ENCODE results near the gene BST2. TPM values are rescaled to one million over a fixed set of nuclear protein-coding genes. Genes with fewer than 3 reads are reported as not detected.

BST2 gene
- total RNA-seq, 1 experiment from 2014 or later: 25.1 TPM

DNA sequence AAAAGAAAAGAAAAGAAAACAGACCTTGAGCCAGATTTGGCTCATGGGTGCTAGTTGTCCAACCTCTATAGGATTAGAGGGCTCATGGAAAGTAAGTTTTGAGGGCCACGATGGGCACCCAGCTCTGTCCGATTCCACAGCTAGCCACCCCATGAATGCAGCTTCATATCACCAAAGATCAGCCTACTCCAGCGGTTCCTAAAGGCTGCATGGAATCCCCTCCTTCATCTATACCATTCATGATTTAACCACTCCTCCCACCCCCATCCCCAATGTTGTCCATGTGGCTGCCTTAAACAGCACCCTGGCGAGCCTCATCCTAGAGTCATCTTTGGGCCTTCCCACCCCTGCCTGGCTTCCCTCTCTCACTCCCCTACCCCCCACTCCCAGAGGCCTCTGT lies 16.5 kb upstream of the BST2 start:
- in situ Hi-C loops (cut with HindIII; ENCODE audit: low pct_unique_long_range_greater_than_20kb, low sequenced_read_pairs): no loop called here
- DNase-seq (ENCODE audit: low read depth): no peak

DNA sequence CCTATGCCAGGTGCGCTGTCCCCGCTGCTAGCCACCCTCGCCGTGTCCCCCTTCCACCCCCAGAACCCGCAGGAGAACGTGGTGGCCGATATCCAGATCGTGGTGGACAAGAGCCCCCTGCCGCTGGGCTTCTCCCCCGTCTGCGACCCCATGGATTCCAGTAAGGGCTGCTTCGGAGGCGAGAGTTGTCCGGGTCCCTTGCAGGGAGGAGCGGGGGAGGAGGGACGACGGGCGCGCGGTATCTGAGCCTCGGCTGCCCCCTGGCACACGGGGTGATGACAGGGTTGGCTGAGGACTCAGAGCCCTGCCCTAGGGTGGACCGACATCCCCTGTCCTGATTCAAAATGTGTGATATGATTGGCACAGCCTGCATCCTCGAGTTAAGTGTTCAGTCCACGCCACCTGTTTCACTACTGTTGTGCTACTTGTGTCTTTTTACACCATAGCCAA lies 15.1 kb upstream of the BST2 start:
- peak; percentile 56 for DNase-seq (ENCODE audit: low read depth)
- in situ Hi-C loops (cut with HindIII; ENCODE audit: low pct_unique_long_range_greater_than_20kb, low sequenced_read_pairs): no loop called here

DNA sequence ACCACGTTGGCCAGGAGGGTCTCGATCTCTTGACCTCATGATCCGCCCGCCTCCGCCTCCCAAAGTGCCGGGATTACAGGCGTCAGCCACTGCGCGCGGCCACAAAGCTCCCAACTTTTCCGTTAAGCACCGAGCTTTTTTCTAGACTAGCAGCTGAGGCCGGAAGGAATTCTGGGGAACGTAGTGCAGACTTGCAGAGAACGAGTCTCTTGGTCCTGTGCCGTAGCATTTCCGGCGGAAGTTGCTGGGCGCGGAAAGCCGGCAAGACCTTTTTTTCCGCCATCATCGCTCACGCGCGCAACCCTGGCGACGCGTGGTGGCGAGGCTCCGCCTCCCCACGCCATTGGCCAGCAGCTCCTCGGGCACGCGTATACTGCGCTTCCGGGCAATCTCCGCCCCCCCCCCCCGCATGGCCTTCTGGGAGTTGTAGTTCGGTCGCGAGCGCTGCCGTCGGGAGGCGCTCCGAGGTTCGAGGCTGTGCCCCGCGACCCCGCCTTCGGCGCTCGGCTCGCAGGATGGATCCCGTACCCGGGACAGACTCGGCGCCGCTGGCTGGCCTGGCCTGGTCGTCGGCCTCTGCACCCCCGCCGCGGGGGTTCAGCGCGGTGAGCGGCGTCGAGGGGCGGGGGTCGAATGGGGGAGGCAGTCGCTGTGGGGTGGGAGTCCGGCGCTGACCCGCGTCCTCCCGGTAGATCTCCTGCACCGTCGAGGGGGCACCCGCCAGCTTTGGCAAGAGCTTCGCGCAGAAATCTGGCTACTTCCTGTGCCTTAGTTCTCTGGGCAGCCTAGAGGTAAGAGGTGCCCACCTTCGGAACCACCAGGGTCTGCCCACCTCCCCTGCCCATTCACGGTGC lies 14.4 kb upstream of the BST2 start, which contains the start of gene MVB12A:
Gene MVB12A, plus strand, starts transcription at position 427 of the 854 bp plus-strand sequence. Its CDS starts 89 bp downstream, at position 516.
- peak; percentile 99 for DNase-seq (ENCODE audit: low read depth)
- in situ Hi-C loops (cut with HindIII; ENCODE audit: low pct_unique_long_range_greater_than_20kb, low sequenced_read_pairs): no loop called here

DNA sequence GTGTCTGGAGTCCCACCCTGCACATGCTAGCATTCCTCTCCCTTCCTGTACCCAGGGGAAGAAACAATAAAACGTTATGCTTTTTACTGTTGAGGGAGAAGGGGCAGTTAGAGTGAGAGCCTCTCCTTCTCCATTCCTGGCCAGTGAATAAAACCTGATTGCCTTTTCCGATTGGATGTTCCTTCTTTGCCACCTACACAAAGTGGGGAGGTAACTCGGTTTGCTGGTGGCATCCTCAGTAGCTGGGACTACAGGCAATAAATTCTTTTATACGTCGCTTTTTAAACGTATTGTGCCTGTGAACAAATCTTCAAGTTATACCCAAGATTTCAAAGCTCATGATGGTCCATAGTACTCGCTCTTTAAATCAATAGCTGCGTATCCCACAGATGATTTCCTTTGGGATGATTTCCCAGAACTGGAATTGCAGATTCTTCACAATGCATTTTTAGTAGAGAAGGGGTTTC lies 13.8 kb upstream of the BST2 start:
- no peak for DNase-seq (ENCODE audit: low read depth)
- in situ Hi-C loops (cut with HindIII; ENCODE audit: low pct_unique_long_range_greater_than_20kb, low sequenced_read_pairs): no loop called here

DNA sequence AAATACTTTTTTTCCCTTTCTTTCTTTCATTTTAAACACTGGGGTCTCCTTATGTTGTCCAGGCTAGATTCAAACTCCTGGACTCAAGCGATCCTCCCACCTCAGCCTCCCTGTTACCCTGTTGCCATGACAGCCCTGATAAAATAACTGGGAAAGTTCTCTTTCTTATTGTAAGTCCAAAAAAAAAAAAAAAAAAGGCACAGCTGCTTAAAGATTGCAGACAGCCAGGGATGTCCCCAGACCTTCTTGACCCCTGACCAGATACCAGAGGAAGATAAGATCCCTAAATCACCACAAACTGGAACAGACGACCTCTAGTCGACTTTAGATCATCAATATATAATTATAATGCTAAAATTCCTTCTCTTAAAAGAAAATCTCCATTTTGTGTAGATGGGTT lies 13.3 kb upstream of the BST2 start:
- DNase-seq (ENCODE audit: low read depth): no peak
- in situ Hi-C loops (cut with HindIII; ENCODE audit: low pct_unique_long_range_greater_than_20kb, low sequenced_read_pairs): no loop called here

DNA sequence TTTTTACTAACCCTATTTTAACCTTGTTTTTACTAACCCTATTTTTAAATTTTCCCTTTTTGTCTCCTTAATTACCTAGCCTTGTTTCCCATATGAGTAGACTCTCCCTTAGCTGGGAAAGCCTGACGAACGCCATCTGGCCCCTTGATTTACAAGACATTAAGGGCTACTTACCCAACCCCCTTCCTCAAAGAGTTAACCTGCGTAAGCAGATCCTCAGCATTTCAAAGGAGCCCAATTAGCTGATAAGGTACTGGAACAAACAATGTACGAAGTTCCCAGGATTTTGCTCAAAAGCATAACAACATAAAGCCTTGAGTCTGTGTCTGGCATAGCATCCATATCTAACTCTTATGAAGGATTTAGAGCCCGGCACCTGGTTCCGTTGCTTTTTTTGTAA lies 9.7 kb upstream of the BST2 start:
- no peak for DNase-seq (ENCODE audit: low read depth)
- in situ Hi-C loops (cut with HindIII; ENCODE audit: low pct_unique_long_range_greater_than_20kb, low sequenced_read_pairs): no loop called here

DNA sequence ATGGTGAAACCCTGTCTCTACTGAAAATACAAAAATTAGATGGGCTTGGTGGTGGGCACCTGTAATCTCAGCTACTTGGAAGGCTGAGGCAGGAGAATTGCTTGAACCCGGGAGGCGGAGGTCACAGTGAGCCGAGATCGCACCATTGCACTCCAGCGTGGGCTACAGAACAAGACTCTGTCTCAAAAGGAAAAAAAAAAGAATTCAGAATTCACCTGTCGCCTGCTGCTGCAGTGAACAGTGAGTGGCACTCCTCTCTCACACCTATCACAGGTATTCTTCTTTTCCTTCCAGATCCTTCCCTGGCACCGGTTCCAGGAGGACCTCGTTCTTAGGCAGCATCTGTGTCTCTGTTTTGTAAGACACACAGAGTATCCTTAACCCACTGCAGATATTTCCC lies 8.7 kb upstream of the BST2 start:
- no peak for DNase-seq (ENCODE audit: low read depth)
- in situ Hi-C loops (cut with HindIII; ENCODE audit: low pct_unique_long_range_greater_than_20kb, low sequenced_read_pairs): no loop called here

DNA sequence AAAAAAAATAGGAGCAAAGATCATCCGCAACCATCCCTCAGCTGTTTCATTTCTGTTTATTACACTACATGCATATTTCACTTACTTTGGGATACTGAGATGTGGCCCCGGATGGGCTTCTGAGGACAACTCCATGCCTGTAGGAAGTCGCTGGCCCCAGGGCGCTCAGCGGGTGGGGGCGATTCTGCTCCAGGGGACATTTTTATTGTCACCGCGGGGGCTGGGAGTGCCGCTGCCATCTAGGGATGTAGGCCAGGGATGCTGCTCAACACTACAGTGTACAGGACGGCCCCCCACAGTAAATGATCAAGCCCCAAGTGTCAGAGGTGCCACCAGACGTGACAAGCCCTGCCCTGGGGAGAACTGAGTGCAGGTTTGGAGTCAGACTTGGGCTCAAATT lies 6.4 kb upstream of the BST2 start:
- in situ Hi-C loops (cut with HindIII; ENCODE audit: low pct_unique_long_range_greater_than_20kb, low sequenced_read_pairs): no loop called here
- no peak for DNase-seq (ENCODE audit: low read depth)

DNA sequence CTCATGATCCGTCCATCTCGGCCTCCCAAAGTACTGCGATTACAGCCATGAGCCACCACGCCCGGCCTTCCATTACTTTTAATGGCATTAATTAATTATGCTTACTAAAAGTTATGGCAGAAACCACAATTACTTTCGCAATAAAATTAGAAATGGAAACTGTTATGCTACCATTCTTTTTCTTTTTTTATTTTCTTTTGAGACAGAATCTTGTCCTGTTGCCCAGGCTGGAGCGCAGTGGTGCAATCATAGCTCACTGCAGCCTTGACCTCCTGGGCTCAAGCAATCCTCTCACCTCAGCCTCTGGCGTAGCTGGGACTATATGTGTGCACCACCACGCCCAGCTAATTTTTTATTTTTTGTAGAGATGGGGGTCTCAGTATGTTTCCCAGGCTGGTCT lies 4.6 kb upstream of the BST2 start:
- no peak for DNase-seq (ENCODE audit: low read depth)

DNA sequence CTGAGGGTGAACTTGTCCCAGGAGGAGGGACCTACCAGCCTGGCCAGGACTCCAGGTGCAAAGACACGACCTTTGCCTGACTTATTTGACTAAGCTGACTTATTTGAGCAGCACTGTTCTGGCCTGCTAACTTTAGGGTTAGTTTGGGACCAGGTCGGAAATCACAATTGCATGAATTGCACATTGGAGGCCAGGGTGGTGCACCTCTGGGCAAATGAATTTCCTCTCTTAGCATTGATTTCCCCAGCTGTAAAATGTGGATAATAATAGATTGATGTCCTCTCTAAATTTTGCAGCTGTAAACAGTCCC lies 1.4 kb upstream of the BST2 start:
- in situ Hi-C loops (cut with HindIII; ENCODE audit: low pct_unique_long_range_greater_than_20kb, low sequenced_read_pairs): no loop called here
- no peak for DNase-seq (ENCODE audit: low read depth)

More for the DNA sequence above, 4.6 kb upstream of the BST2 start:
- in situ Hi-C loops (cut with HindIII; ENCODE audit: low pct_unique_long_range_greater_than_20kb, low sequenced_read_pairs): no loop called here

DNA sequence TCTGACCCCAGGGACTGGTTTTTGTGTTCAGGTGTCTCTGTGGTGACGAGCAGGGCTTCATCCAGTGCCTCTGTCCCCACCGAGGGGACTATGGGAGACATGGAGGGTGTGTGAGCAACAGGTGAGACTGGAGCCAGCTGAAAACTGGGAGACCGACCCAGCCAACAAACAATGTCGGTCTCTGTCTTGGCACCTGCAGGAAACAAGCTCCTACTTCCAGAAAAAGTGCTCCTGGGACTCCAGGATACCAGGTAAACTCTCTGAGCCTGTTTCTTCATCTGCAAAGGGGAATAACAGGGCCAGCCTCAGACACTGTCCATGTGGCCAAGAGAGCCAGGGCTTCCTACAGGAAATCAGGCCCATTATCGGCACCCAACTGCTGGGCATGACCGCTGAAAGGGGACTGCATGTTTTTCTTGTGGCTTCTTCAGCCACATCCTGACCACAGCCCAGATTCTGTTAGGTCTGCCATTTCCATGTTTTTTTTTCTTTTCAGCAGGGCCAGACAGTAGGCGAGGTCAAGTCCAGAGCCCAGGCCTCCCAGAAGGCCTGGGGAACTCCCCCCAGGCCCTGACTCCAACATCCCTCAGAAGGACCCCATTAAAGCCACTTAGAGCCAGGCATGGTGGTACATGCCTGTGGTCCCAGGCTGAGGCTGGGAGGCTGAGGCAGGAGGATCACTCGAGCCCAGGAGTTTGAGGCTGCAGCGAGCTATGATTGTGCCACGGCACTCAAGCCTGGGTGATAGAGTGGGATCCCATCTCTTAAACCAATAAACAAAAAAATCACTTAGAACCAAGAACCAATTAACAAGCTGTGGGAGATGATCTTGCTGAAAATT lies 836 bp upstream of the BST2 start:
- in situ Hi-C loops (cut with HindIII; ENCODE audit: low pct_unique_long_range_greater_than_20kb, low sequenced_read_pairs): no loop called here
- peak; percentile 58 for DNase-seq (ENCODE audit: low read depth)

DNA sequence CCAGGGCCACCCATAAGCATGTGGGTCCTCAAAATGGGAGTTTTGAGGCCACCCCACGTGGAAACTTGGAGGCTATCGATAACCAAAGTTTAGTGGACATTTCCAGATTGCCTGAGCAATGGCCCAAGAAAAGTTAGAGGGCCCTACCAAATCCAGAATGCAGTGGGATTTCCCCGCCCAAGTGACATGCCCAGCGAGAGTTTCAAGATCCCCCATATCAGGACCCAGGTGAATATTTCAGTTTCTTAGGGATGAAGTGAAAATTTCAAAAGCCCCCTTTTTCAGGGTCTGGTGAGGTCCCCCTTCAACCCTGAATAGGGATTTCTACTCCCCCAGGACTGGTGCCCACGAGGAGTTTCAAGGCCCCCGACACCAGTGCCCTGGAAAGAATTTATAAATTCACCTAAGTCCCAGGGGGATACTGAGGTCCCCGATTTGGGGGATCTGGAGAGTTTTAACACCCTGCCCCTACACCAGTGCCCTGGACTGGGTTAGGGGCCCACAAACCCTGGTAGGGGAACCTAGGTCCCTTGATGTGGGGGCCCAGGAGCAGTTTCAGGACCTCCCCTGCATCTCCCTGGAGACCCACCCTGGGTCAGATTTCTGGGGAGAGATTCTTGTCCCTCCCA lies 695 bp downstream of the BST2 start:
- no peak for DNase-seq (ENCODE audit: low read depth)
- in situ Hi-C loops (cut with HindIII; ENCODE audit: low pct_unique_long_range_greater_than_20kb, low sequenced_read_pairs): no loop called here

DNA sequence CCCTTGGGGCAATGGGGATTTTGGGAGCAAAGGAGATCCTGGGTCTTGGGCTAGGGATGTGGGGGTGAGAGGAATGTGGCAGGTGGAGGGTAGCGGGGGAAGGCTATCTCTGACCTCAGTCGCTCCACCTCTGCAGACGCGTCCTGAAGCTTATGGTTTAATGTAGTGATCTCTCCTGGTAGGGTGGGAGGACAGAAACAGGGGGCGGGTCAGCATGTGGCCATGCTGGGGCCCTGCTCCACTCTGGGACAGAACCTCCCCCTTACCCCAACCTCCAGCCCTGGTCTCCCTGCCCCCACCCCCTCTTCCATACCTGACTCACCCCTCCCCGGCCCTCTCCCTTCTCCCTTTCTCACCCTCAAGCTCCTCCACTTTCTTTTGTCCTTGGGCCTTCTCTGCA lies 1.4 kb downstream of the BST2 start:
- in situ Hi-C loops (cut with HindIII; ENCODE audit: low pct_unique_long_range_greater_than_20kb, low sequenced_read_pairs): no loop called here
- no peak for DNase-seq (ENCODE audit: low read depth)

DNA sequence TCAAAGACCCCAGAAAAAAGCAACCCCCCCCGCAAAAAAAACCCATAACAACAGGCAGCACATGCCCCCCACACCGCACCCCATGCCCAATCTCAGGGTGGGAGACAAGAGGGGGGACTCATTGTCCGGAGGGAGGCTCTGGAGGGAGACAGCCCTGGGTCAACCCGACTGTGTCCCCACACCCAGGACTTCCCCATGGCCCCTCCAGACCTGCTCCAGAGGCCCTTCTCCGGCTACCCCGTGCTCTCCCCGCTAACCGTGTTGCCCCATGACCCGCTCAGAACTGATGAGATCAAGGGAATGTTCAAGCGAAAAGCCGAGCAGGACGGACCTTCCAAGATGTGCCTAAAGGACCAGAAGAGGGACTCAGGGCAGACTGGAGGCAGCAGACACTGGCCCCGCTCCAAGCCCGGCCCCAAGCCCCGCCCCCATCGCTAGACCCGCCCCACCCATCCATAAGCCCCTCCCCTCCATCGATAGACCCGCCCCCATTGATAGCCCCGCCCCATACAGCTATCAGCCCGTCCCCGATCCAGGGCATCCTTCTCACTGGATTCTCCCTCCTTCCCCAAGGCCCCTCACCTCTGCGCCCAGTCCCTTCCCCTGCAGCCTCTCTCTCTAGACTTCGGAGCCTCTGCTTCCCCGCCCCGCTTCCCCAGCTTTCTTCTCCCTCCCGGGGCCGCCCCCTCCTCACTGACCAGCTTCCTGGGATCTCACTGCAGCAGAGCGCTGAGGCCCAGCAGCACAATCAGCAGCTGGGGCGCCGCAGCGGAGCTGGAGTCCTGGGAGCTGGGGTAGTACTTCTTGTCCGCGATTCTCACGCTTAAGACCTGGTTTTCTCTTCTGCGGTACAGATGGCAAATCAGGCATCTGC lies 2.2 kb downstream of the BST2 start:
- in situ Hi-C loops (cut with HindIII; ENCODE audit: low pct_unique_long_range_greater_than_20kb, low sequenced_read_pairs): no loop called here
- DNase-seq (ENCODE audit: low read depth): no peak

DNA sequence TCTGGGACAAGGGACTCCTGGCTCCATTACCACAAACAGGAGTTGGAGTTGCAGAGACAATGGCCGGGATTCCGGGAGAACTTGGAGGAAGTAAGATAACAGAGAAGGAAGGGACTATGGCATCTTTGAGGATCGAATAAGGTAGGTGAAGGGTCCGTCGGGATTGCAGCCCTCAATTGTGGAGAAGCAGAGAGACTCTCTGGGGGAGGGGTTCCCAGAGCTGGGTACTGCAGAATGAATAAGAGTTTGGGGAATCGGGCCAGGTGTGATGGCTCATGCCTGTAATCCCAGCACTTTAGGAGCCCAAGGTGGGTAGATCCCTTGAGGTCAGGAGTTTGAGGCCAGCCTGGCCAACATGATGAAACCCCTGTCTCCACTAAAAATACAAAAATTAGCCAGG lies 3.8 kb downstream of the BST2 start:
- in situ Hi-C loops (cut with HindIII; ENCODE audit: low pct_unique_long_range_greater_than_20kb, low sequenced_read_pairs): no loop called here
- no peak for DNase-seq (ENCODE audit: low read depth)

DNA sequence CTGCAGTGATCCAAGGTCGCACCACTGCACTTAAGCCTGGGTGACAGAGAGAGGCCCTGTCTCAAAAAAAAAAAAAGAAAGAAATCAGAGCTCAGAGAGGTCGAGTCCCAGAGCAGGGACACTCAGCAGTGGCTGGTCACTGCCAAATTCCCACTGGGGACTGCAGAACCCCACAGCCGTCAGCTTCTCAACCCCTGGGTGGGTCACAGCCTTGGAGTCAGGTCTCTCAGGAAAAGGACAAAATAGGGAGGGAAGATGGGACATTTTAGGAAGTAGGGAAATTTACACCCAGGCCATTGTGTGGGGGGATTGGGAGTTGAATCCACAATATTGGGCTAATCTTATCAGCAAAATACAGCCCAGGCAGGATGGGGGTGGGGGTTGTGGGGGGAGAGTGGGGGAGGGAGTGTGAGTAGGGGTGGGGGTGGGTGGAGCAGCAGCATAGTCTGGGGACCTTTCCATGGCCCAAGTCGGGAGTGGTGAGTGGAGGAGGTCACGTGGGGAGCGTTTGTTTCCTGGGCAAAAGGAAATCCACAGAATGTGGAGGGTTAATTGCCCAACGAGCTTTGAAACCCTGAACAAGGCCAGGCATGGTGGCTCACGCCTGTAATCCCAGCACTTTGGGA lies 6.4 kb downstream of the BST2 start:
- in situ Hi-C loops (cut with HindIII; ENCODE audit: low pct_unique_long_range_greater_than_20kb, low sequenced_read_pairs): no loop called here
- DNase-seq (ENCODE audit: low read depth): no peak

DNA sequence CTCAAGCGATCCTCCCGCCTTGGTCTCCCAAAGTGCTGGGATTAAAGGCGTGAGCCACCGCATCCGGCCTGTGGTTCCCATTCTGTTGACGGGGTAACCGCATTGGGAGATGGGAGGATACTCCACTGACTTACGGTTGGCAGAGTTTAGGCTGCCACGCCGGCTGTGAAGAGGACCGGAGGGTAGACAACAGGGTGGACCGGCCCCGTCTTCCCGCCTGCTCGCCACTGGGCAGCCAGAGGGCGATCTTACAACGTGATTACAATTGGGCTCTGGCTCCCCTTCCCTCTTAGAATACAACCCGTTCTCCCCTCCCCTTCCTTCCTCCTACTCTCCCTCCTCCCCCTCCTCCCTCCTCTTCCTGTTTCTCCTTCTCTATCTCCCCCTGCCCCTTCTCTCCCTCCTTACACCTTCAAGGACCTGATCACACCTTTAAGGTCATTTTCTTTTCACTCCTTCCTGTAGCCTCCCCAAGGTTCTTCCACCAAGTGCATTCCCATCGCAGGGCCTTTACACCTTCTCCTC lies 10.5 kb downstream of the BST2 start:
- peak; percentile 32 for DNase-seq (ENCODE audit: low read depth)
- in situ Hi-C loops (cut with HindIII; ENCODE audit: low pct_unique_long_range_greater_than_20kb, low sequenced_read_pairs): no loop called here
